GM18511 (cell line): ENCODE data around the gene LRRC30.

Source experiments
- ATAC-seq: cut with Tn5 transposase; IDR thresholded peaks from one replicate; pipeline ENCODE4 v1.9.1; 2021; ENCODE audit warnings: mild to moderate bottlenecking, moderate library complexity; ENCODE audit not compliant: unreplicated experiment

The LRRC30 gene

DNA sequence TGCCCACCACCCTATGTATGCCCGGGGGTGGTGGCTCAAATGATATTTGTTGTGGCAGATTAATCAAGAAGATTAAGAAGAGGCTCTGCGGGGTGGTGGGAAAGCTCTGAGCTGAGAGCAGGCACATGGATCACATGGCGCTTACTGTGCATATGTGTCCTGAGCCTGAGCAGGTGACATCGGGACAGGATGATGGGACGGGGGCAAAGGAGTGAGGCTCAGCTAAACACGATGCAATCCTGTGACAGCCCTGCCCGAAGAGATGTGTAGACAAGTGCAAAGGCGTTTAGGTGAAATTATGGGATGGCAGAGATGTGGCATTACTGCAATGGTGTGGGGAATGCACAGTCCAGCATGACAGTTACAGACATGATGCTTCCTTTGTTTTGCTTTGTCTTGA lies 6.0 kb downstream of the LRRC30 start:
- ATAC-seq, result no peak

DNA sequence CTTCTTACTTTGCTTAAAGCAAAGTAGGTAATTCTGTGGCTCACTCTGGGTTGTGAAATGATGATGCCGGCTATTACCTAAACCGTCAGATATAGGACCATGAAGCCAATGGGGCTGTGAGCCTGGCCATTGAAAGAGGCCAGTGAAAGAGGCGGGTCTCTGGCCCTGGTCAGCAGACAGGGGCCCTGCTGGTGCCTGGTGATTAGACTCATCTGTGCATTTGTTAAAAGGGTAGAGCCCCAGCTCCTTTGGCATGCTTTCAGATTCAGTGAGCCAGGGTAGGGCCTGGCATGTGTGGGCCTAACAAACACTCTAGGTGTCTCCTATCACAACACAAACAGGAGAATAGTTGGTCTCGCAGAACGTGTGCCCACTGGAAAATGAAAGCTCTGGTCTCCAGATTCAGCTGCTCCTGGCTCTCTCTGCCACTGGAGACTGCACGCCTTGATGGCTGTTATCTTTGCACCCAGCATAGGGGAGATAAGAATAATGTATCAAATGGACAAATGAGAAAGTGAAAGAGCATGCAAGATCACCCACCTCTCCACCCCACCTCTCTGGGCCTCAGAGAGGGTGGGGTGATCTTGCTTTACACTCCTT lies 6.9 kb downstream of the LRRC30 start:
- no peak for ATAC-seq

DNA sequence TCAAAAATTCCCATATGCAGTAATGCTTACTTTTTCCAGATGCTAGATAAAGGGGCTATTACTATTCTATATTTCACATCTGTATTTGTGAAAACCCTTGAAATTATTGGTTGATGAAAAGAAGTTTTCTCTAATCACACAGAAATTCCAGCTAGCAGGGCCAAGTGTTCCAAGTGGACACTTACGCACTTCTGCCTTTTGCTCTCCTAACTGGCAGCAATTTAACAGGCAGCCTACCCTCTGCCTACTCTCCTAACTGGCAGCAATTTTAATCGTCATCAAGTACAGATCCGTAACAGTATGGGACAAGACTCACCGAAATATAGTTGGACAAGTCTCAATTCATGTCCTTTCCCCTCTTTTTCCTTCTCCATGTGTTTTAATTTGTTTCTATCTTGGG lies 12.0 kb downstream of the LRRC30 start:
- no peak for ATAC-seq

DNA sequence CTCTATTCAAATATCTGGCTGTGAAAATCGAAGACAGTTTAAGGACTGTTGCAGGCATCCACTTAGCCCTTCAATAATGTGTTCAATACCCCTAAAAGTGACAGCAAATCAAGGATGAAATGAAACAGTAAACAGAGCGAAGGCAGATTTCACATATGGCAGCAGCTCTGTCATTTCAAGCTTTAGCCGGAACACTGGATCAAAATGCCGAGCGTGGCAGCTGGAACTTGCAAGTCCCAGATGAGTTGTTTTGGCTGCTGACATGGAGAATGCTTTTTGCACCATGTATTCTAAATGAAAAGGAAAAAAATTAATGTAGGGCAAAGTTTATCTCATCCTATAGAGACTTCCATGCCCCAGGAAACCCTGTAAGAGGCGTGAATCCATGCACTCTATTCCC lies 18.0 kb downstream of the LRRC30 start:
- no peak for ATAC-seq

DNA sequence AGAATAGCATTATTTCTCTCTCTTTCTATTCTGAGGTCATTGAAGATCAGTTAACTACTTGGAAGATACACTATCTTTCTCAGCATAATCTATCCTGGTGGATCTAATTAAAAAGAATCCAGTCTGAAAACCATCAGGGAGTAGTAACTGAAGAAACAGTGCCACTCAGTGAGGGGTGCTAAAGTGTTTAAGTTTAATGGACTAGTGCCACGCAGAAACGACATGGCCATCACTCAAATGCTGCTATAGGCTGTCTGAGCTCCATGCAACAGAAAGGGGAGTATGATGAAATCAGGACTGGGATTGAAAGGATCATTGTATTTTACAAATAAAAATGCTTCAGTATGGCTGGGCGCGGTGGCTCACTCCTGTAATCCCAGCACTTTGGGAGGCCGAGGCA lies 23.3 kb downstream of the LRRC30 start:
- no peak for ATAC-seq

DNA sequence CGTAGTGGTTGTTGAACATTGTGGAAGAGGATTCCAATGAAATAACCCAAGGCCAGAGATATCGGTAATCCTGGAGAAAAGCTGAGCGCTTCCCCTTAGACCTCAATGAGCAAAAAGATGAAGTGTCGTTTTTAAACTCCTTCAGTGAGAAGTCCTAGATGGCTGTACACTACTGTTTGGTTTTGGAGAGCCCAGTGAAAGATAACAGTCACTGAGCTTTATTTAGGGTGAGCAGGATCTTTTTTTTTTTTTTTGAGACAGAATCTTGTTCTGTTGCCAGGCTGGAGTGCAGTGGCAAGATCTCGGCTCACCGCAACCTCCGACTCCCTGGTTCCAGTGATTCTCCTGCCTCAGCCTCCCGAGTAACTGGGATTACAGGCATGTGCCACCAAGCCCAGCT lies 24.2 kb downstream of the LRRC30 start:
- ATAC-seq, result no peak

DNA sequence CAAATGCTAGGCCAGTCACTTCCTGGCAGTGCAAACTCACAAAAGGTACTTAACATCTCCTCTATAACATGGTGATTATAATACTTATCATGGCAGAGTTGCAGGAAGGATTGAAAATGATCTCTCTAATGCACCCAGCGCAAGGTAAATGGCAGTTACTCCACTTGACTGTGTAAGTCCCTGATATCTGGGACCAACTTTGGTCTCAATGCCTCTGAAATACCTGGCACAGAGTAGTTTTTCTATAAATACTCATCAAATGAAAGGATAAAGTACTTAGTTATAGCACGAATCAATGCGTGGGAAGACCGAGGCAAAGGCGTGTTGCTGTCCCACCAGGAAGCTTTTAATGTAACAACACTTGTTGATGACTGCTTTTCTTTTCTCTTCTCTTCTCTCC lies 24.8 kb downstream of the LRRC30 start:
- ATAC-seq, result no peak

DNA sequence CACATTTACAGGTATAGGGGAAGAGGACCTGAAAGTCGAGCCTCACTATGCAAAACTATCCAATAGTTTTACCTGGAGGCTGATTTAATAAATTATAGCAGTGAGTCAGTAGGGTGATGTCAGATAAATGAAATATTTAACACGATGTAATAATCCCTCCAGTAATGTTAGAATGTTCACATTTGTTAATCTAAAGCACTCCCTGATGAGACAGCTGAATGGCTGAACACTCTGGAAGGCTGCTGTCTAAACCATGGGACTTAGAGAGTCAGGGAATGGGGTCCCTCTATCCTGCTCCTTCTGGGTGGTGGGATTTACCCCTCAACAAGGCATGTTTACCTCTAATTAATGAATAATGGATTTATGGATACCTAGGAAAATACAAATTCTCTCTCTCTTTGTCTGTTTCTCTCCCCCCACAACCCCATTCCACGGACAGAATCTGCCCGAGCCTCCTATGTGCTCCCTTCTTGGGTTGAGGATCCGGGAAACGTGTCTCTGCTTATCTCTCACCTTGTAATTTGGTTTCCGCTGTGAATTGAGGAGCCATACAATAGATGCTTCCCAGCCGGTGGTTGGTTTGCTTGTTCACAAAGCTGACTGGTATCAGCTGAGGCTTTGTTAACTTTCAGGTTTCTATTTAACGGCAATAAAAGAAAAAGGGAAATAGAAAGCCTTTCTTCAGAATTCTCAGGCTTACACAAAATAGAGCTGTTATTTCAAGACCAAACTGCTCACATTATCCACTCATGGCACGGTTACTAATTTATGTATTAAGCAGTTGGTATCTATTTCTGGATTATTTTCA lies 25.9 kb downstream of the LRRC30 start:
- ATAC-seq, result no peak

DNA sequence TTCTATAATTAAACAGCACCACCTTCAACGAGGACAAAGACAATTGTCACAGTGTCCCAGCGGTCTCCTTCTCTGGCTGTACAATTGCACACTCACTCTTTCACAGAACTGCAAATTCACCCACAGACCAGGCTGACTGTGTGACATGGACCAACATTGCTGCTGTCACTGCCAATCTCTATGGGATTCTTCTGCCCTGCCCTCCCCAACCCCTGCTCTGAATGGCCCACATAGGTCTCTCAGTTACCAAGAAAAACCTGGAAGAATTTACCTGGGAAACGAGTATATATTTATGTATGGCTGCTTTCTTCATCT lies 26.5 kb downstream of the LRRC30 start:
- ATAC-seq, result no peak

DNA sequence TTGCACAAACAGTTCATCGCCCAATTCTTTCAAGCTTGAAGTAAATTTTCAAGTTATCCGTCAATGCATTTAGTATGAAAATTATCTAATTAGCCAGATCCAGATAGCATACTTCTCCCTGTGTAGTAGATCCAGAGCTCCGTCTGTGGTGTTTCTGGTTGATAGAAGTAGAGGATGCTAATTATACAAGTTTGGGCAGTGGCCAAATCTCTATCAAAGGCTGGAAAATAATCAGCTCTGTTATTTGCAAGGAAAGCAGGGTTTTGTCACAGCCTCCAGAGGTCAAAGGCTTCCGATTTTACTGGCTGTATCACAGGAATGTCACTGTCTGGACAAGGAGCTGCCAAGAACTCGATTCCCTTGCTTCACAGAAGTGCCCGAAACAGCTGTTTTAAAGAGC lies 28.6 kb downstream of the LRRC30 start:
- no peak for ATAC-seq

DNA sequence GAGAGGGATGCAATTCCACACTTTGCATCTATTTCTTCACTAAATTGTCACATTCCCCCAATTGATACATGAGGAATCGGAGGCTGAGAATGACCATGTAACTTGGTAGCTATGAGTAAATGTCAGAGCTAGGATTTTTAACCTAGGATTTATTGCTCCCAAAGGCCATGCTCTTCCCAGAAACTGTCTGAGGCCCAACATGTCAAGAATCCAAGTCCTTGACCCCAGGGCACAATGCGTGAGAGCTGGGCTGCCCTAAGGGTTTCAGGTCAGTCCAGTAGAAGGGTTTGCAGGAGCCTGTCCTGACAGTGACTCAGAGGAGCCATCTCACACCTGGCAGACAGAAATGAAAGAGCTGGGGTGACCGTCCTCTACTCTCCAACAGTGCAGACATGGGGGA lies 30.3 kb downstream of the LRRC30 start:
- no peak for ATAC-seq

DNA sequence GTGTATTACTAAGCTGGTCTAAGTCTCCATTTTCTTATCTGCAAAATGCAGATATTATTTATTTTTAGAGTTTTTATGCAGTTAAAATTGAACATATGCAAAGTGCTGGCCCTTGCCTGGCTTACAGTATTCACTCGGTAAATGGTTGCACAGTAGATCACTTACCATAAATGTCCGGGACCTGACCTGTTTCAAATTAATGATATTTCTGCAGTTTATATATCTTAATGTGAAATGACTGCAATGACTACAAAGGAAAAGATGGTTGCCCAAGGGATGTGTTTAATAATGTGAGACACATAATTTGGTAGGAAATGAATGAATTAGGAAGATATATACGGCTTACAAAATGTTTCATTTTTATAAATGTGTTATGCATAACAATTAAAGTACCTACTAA lies 37.1 kb downstream of the LRRC30 start:
- ATAC-seq, result no peak

DNA sequence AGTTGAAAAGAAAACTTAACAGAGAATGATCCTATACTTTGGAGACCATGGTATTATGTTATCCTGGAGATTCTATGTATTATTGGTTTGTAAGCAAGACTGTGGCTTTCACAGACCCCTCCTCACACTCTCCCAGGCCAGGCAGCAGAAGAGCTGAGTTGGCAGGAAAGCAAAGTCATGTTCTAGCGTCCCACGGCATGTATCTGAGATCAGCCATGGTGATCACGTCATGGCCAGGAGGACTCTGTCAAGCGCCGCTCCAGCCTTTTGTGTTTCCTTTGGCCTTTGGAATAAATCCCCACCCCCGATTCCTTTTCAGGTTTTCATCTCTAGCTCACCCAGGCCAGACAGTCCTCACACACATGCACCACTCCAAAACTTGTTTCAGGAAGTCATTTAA lies 39.1 kb downstream of the LRRC30 start:
- no peak for ATAC-seq

DNA sequence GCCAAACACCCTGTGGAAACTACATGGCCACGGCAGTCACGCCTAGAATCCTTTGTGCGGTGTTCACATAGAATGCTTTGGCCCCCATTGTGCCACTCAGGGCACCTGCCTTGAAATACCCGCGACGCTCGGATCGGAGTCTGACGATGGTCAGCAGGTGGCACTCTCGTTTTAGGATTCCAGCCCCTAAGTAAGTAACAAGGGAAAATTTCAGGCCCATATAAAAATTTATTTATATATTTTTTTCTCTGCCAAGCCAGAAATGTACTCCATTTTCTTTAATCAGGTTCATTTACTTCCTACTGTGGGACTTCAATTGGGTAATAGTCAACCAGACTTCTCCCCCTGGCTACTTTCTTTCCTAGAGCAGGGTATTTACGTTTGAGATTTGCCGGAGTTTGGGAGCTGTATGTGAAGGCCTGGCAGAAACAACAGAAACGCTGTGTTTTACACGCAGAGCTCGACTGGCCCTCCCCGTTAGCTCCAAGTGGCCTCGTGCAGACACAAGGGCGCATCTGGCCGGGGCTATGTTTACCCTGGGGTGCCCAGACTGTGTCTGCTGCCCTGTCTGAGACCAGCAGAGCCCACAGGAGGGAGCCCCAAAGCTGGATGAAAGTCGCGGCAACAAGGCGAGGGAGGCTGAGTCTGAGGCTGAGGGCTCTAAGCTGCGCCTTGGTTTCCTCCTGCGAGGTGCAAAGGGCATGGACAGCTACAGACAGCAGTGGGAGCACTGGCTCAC lies 41.6 kb downstream of the LRRC30 start:
- no peak for ATAC-seq

DNA sequence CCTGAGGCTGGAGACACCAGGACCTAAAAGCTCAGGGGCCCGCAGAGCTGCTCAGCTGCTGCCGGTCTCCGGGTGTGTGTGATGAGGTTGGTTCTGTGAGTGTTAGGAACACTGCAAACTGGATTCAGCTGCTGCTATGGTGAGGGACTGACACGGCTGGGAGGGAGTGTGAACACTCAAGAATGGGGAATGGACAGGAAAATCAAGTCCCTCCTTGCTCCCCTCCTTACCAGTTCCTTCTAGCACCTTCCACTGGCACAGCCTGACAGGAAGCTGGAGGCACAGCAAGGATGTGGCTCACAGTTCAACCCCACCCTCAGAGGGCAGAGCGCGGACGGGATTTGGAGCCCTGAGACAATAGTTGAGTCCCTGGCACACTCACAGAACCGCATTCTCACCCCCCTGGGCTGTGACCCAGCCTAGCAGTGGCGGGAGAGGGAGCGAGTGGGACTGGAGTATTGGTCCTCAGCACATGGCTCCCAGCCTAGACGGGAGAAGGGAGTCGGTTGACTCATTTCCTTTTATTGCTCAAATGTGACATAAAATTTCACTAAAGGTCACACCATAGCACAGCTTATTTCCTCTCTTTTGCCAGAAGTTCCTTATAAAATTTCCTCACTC lies 42.5 kb downstream of the LRRC30 start:
- ATAC-seq, result no peak

DNA sequence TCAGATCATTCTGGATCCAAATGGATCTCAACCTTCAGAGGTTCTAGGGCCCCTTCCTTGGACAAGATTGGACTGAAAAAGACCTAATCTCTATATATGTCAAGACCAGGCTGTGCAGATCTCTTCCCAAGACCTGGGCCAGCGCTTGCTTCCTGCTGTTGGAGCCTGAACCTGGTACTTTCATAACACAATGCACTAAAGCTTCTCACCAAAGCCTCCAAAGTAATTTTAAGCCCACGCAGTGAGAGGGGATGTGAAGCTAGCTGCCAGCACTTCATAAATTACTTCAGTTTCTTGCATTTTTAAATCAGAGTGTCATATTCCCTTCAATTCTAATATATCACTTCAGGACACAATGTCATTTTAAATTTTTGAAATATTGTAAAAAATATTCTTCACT lies 50.7 kb downstream of the LRRC30 start:
- no peak for ATAC-seq
